ENCODE measurements around the gene WFIKKN1.

GRCh38 chr16:678209-678857, 47.5 kb downstream of the WFIKKN1 start:
- no peak for TF ChIP-seq POLR2A (IDR thresholded peaks at IDR 0.05; ENCODE audit: low read length)
- TF ChIP-seq GATA1 (IDR thresholded peaks at IDR 0.05; ENCODE audit: low read depth, low read length): no peak
